GM21786 (cell line): ENCODE data around the gene HNRNPA1.

Experiments
- ATAC-seq: cut with Tn5 transposase; IDR thresholded peaks from one replicate; pipeline ENCODE4 v1.9.1; 2021; ENCODE audit not compliant: unreplicated experiment

Gene HNRNPA1

DNA sequence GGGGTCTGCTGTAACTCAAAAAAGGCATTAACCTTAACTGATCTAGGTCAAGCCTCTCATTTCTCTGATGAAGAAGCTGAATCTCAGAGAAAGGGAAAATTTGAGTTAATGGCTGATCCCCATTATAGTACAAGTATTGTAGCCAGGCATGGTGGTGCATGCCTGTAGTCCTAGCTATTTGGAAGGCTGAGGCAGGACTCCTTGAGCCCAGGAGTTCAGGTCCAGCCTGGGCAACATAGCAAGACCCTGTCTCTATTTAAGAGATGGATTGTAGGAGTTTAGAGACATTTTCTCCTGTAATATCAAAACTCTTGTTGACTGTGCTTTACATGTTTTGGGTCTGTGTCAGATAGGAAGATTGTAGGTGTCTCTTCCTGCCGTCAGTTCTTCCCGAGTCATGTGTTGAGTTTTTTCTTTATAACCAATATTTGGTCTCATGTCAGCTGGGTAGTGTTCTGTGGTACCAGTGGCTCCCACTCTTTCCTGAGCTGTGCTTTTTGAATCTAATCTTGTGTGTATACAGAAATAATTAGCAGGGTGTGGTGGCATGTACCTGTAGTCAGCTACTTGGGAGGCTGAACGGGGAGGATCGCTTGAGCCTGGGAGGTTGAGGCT, 53.0 kb downstream of the HNRNPA1 start:
- ATAC-seq: no peak
